GM23338 (cell line): ENCODE results near the gene C8G. TPM values are rescaled to one million over a fixed set of nuclear protein-coding genes. Genes with fewer than 3 reads are reported as not detected.

Experiments
- ATAC-seq: fragments of 200-7000 bp; cut with Tn5 transposase; 3 replicates; pipeline ENCODE4 v1.9.1; 2020
- DNase-seq: peaks from one replicate; pipeline ENCODE4 v3.0.0-alpha.2; 2015; ENCODE audit warnings: low spot score
- H2AFZ ChIP-seq: fragments of 200-600 bp; sonication (generic); 2 replicates; pipeline ENCODE4 v1.8.0; 2016; ENCODE audit warnings: antibody characterized with exemption, mild to moderate bottlenecking, moderate library complexity
- H3F3A ChIP-seq: fragments of 200-600 bp; sonication (generic); replicated peaks from 2 replicates; pipeline ENCODE4 v1.8.0; 2017; ENCODE audit warnings: antibody characterized with exemption, mixed run types, low read depth
- H3K27ac ChIP-seq: fragments of 200-600 bp; sonication (generic); 2 replicates; pipeline ENCODE4 v1.6.1; 2016; ENCODE audit warnings: low read depth
- H3K27me3 ChIP-seq: fragments of 200-600 bp; sonication (generic); 2 replicates; pipeline ENCODE4 v1.8.0; 2016; ENCODE audit warnings: mild to moderate bottlenecking, mixed run types, moderate library complexity; ENCODE audit not compliant: insufficient read depth
- H3K36me3 ChIP-seq: fragments of 200-600 bp; sonication (generic); 2 replicates; pipeline ENCODE4 v1.8.0; 2016; ENCODE audit warnings: mild to moderate bottlenecking; ENCODE audit not compliant: insufficient read depth
- H3K4me1 ChIP-seq: fragments of 200-600 bp; sonication (generic); 2 replicates; pipeline ENCODE4 v1.8.0; 2016; ENCODE audit warnings: mild to moderate bottlenecking, moderate library complexity; ENCODE audit not compliant: insufficient read depth
- H3K4me2 ChIP-seq: fragments of 200-600 bp; sonication (generic); 2 replicates; pipeline ENCODE4 v1.7.1; 2017; ENCODE audit warnings: mixed run types
- H3K4me3 ChIP-seq: fragments of 200-600 bp; sonication (generic); 2 replicates; pipeline ENCODE4 v1.6.1; 2016; ENCODE audit warnings: mixed run types
- H3K79me2 ChIP-seq: fragments of 200-600 bp; sonication (generic); replicated peaks from 2 replicates; pipeline ENCODE4 v1.8.0; 2017; ENCODE audit warnings: mild to moderate bottlenecking; ENCODE audit not compliant: insufficient read depth
- H3K9me2 ChIP-seq: fragments of 200-600 bp; sonication (generic); 2 replicates; pipeline ENCODE4 v1.8.0; 2017; ENCODE audit not compliant: insufficient read depth
- H4K20me1 ChIP-seq: fragments of 200-600 bp; sonication (generic); replicated peaks from 2 replicates; pipeline ENCODE4 v1.8.0; 2017; ENCODE audit warnings: mild to moderate bottlenecking; ENCODE audit not compliant: insufficient read depth
- H3K27ac Mint-ChIP-seq: 2 replicates; pipeline ENCODE4 v1.8.0; 2020; ENCODE audit warnings: inconsistent platforms, mild to moderate bottlenecking, moderate library complexity, mixed read lengths
- H3K27me3 Mint-ChIP-seq: 3 replicates; pipeline ENCODE4 v1.8.0; 2022; ENCODE audit warnings: low read depth, mild to moderate bottlenecking, moderate library complexity, mixed read lengths, inconsistent platforms; ENCODE audit not compliant: insufficient read depth, poor library complexity
- H3K36me3 Mint-ChIP-seq: 3 replicates; pipeline ENCODE4 v1.8.0; 2021; ENCODE audit warnings: low read depth, mild to moderate bottlenecking, inconsistent platforms, moderate library complexity, mixed read lengths
- H3K4me1 Mint-ChIP-seq: 3 replicates; pipeline ENCODE4 v1.8.0; 2020; ENCODE audit warnings: mild to moderate bottlenecking, inconsistent platforms, mixed read lengths
- H3K4me3 Mint-ChIP-seq: 3 replicates; pipeline ENCODE4 v1.8.0; 2021; ENCODE audit warnings: moderate library complexity, mild to moderate bottlenecking, inconsistent platforms, mixed read lengths
- H3K9me3 Mint-ChIP-seq: 3 replicates; pipeline ENCODE4 v1.8.0; 2020; ENCODE audit warnings: moderate library complexity, mild to moderate bottlenecking, inconsistent platforms, mixed read lengths
- EZH2 ChIP-seq: fragments of 200-600 bp; sonication (generic); IDR thresholded peaks from one replicate; pipeline ENCODE4 v1.8.0; 2017; ENCODE audit warnings: antibody characterized with exemption, mild to moderate bottlenecking, low read depth; ENCODE audit not compliant: unreplicated experiment
- JUNB ChIP-seq: IDR thresholded peaks from one replicate; pipeline ENCODE4 v1.6.1; 2016; ENCODE audit warnings: antibody characterized with exemption; ENCODE audit not compliant: unreplicated experiment
- ZNF114 ChIP-seq: fragments of 250-450 bp; sonication (Bioruptor Pico); IDR thresholded peaks from 2 replicates; pipeline ENCODE4 v1.5.0; 2020; ENCODE audit warnings: mild to moderate bottlenecking, moderate library complexity
- polyA plus RNA-seq: library from polyadenylated mRNA; unstranded; fragments of >200 nt; fragmentation: Nextera tagmentation; extraction: Ambion mirVana; gene quantifications from 2 replicates; pipeline ENCODE4 v1.2.1, GENCODE V29; 2016
- total RNA-seq: library from RNA; depleted of rRNA; stranded (reverse); fragments of >200 nt; shearing (Covaris generic); gene quantifications from 2 replicates; pipeline ENCODE4 v1.2.3, GENCODE V29; 2014
- TF ChIP-seq, protein P1 (sequence below): fragments of 250-450 bp; sonication (Bioruptor Pico); IDR thresholded peaks from 2 replicates; pipeline ENCODE4 v1.5.0; 2020; ENCODE audit warnings: mild to moderate bottlenecking, moderate library complexity
- TF ChIP-seq, protein P2 (sequence below), 2 experiments: fragments of 200-600 bp in 1 of 2; sonication (generic) in 1 of 2; conservative IDR thresholded peaks; 2 replicates each; pipeline versions ENCODE4 v1.5.1 to v1.6.1; 2016 to 2017; ENCODE audit warnings: antibody characterized with exemption in 2 of 2, low read depth in 2 of 2, mild to moderate bottlenecking in 2 of 2, moderate library complexity in 1 of 2
- TF ChIP-seq, protein P3 (sequence below): IDR thresholded peaks from 2 replicates; pipeline ENCODE4 v1.6.1; 2016; ENCODE audit warnings: antibody characterized with exemption

Gene C8G
- total and polyA plus RNA-seq, 2 experiments from 2014 or later: not detected

DNA sequence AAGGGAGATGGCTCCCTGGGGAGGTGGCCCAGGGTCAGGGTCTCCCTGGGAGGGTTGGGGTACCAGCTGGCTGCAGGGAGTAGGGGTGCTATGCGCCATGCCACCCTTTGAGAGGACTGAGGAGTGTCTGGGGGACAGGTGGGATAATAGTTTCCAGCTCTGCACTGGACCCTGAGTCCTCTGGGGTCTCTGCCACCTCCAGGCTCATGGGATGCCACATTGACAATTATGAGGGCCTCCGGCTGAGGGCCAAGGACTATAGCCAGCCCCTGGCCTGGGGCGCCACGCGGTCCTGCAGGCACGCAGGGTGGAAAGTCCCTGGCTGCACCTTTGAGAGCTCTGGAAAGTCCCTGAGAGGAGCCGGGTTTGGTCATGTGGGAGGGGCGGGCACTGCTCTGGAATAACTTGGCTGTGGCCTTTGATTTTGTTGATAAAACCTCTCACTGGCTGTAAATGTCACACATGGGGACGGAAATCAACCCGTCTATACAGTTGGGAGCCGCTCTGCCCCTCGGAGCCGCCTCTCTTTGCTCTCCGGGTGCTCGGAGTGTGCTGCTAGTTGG, 42.7 kb upstream of the C8G start (continued):
- TF ChIP-seq, protein P1, sequence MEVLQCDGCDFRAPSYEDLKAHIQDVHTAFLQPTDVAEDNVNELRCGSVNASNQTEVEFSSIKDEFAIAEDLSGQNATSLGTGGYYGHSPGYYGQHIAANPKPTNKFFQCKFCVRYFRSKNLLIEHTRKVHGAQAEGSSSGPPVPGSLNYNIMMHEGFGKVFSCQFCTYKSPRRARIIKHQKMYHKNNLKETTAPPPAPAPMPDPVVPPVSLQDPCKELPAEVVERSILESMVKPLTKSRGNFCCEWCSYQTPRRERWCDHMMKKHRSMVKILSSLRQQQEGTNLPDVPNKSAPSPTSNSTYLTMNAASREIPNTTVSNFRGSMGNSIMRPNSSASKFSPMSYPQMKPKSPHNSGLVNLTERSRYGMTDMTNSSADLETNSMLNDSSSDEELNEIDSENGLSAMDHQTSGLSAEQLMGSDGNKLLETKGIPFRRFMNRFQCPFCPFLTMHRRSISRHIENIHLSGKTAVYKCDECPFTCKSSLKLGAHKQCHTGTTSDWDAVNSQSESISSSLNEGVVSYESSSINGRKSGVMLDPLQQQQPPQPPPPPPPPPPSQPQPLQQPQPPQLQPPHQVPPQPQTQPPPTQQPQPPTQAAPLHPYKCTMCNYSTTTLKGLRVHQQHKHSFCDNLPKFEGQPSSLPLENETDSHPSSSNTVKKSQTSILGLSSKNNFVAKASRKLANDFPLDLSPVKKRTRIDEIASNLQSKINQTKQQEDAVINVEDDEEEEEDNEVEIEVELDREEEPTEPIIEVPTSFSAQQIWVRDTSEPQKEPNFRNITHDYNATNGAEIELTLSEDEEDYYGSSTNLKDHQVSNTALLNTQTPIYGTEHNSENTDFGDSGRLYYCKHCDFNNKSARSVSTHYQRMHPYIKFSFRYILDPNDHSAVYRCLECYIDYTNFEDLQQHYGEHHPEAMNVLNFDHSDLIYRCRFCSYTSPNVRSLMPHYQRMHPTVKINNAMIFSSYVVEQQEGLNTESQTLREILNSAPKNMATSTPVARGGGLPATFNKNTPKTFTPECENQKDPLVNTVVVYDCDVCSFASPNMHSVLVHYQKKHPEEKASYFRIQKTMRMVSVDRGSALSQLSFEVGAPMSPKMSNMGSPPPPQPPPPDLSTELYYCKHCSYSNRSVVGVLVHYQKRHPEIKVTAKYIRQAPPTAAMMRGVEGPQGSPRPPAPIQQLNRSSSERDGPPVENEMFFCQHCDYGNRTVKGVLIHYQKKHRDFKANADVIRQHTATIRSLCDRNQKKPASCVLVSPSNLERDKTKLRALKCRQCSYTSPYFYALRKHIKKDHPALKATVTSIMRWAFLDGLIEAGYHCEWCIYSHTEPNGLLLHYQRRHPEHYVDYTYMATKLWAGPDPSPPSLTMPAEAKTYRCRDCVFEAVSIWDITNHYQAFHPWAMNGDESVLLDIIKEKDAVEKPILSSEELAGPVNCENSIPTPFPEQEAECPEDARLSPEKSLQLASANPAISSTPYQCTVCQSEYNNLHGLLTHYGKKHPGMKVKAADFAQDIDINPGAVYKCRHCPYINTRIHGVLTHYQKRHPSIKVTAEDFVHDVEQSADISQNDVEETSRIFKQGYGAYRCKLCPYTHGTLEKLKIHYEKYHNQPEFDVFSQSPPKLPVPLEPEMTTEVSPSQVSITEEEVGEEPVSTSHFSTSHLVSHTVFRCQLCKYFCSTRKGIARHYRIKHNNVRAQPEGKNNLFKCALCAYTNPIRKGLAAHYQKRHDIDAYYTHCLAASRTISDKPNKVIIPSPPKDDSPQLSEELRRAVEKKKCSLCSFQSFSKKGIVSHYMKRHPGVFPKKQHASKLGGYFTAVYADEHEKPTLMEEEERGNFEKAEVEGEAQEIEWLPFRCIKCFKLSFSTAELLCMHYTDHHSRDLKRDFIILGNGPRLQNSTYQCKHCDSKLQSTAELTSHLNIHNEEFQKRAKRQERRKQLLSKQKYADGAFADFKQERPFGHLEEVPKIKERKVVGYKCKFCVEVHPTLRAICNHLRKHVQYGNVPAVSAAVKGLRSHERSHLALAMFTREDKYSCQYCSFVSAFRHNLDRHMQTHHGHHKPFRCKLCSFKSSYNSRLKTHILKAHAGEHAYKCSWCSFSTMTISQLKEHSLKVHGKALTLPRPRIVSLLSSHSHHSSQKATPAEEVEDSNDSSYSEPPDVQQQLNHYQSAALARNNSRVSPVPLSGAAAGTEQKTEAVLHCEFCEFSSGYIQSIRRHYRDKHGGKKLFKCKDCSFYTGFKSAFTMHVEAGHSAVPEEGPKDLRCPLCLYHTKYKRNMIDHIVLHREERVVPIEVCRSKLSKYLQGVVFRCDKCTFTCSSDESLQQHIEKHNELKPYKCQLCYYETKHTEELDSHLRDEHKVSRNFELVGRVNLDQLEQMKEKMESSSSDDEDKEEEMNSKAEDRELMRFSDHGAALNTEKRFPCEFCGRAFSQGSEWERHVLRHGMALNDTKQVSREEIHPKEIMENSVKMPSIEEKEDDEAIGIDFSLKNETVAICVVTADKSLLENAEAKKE (CRISPR knock-in tag): no peak
- TF ChIP-seq ZNF114 (CRISPR knock-in tag) (no peak), JUNB (no peak), EZH2 (no peak)
- TF ChIP-seq, protein P2, sequence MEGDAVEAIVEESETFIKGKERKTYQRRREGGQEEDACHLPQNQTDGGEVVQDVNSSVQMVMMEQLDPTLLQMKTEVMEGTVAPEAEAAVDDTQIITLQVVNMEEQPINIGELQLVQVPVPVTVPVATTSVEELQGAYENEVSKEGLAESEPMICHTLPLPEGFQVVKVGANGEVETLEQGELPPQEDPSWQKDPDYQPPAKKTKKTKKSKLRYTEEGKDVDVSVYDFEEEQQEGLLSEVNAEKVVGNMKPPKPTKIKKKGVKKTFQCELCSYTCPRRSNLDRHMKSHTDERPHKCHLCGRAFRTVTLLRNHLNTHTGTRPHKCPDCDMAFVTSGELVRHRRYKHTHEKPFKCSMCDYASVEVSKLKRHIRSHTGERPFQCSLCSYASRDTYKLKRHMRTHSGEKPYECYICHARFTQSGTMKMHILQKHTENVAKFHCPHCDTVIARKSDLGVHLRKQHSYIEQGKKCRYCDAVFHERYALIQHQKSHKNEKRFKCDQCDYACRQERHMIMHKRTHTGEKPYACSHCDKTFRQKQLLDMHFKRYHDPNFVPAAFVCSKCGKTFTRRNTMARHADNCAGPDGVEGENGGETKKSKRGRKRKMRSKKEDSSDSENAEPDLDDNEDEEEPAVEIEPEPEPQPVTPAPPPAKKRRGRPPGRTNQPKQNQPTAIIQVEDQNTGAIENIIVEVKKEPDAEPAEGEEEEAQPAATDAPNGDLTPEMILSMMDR (conservative IDR thresholded peaks at IDR 0.05; ENCODE audit: low read depth in 2 of 2): no peak

DNA sequence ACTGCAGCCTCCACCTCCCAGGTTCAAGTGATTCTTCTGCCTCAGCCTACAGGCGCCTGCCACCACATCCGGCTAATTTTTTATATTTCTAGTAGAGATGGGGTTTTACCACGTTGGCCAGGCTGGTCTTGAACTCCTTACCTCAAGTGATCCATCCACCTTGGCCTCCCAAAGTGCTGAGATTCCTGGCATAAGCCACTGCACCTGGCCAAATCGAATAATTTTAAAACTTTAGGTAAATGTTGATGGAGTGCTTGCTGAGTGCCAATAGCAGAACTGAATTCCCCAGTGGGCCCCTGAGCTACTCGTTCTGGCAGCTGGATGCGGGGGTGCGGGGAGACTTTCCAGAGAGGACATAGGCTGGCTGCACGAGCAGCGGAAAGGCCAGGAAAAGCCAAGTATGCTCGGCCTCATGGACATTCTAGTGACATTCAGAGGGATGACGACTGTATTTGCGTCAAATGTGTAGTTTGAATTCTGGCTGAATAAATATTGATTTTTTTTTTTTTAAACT, 41.9 kb upstream of the C8G start:
- Histone ChIP-seq H3K9me2 (no peaks in the 10 kb centered on the region), H3K4me1 (no peaks in the 10 kb centered on the region), H3K36me3 (peaks cover 28% of the 10 kb centered on the region), H3K4me2 (no peak overlapping the region), H2AFZ (no peak overlapping the region), H4K20me1 (peaks cover 17% of the 10 kb centered on the region), H3K27ac (no peak overlapping the region), H3K27me3 (no peaks in the 10 kb centered on the region), H3K79me2 (peaks cover 15% of the 10 kb centered on the region), H3F3A (0 out of 2 replicates have a peak, but pooled peaks cover 9% of the 10 kb centered on the region), H3K4me3 (no peak overlapping the region)
- H3K4me1 Mint-ChIP-seq: no peaks in the 10 kb centered on the region
- H3K9me3 Mint-ChIP-seq: no peaks in the 10 kb centered on the region
- peaks cover 71% of the 10 kb centered on the region for H3K36me3 Mint-ChIP-seq
- ATAC-seq (no peak), DNase-seq (no peak)
- H3K4me3 Mint-ChIP-seq: no peak overlapping the region
- H3K27me3 Mint-ChIP-seq: peaks cover under 1% of the 10 kb centered on the region
- H3K27ac Mint-ChIP-seq: no peak overlapping the region
- TF ChIP-seq, protein P3, sequence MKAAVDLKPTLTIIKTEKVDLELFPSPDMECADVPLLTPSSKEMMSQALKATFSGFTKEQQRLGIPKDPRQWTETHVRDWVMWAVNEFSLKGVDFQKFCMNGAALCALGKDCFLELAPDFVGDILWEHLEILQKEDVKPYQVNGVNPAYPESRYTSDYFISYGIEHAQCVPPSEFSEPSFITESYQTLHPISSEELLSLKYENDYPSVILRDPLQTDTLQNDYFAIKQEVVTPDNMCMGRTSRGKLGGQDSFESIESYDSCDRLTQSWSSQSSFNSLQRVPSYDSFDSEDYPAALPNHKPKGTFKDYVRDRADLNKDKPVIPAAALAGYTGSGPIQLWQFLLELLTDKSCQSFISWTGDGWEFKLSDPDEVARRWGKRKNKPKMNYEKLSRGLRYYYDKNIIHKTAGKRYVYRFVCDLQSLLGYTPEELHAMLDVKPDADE: no peak
